ENCODE results near the gene PAPSS1. TPM values are rescaled to one million over a fixed set of nuclear protein-coding genes. Genes with fewer than 3 reads are reported as not detected.

The PAPSS1 gene
- total and polyA plus RNA-seq, 2 donors from 2014 or later: 28.1 to 47.7 TPM

DNA sequence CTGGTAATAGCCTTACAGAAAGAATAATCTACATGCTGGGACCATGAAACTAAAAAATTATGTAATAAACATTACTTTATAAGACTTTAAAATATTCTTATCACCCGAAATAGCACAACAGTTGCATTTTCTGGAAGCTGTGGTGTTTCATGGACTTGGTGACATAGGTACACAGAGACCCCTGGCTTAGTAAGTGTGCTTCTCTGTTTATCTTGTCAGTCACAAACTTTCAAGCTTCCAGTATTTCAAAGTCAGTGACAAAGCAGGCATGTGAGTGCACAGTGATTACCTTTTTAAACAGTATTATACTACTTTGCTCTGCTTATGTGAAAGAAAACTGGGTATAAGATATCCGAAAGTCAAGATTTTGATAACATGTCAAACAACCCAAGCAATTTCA, 84.3 kb downstream of the PAPSS1 start:
- H3K27ac ChIP-seq (ENCODE audit: low read depth in 2 of 2, low read length in 2 of 2): no peak overlapping the region
- DNase-seq (no peak), FAIRE-seq (no peak)
- peaks cover 0 to under 1% (median 0%) of the 10 kb centered on the region in 3 donors for H3K9me3 ChIP-seq (ENCODE audit: control insufficient read depth in 2 of 3, insufficient read depth in 1 of 3, low read length in 3 of 3)
- no peaks in the 10 kb centered on the region for H3K36me3 ChIP-seq (ENCODE audit: control insufficient read depth in 2 of 3, insufficient read depth in 3 of 3, low read length in 3 of 3)
- intact Hi-C loops (cut with DNase I): no loop called here
- no peaks in the 10 kb centered on the region for H3K4me1 ChIP-seq (ENCODE audit: control insufficient read depth in 2 of 3, insufficient read depth in 2 of 3, low read depth in 1 of 3, low read length in 3 of 3)
- TF ChIP-seq, protein P1, sequence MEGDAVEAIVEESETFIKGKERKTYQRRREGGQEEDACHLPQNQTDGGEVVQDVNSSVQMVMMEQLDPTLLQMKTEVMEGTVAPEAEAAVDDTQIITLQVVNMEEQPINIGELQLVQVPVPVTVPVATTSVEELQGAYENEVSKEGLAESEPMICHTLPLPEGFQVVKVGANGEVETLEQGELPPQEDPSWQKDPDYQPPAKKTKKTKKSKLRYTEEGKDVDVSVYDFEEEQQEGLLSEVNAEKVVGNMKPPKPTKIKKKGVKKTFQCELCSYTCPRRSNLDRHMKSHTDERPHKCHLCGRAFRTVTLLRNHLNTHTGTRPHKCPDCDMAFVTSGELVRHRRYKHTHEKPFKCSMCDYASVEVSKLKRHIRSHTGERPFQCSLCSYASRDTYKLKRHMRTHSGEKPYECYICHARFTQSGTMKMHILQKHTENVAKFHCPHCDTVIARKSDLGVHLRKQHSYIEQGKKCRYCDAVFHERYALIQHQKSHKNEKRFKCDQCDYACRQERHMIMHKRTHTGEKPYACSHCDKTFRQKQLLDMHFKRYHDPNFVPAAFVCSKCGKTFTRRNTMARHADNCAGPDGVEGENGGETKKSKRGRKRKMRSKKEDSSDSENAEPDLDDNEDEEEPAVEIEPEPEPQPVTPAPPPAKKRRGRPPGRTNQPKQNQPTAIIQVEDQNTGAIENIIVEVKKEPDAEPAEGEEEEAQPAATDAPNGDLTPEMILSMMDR (IDR thresholded peaks at IDR 0.05; ENCODE audit: borderline replicate concordance, extremely low read depth, insufficient read depth): no peak
- no peaks in the 10 kb centered on the region for H3K27me3 ChIP-seq (ENCODE audit: control insufficient read depth, insufficient read depth, low read length)
- no peak overlapping the region for H3K4me3 ChIP-seq (ENCODE audit: low read length in 3 of 3)
- H3K9ac ChIP-seq (ENCODE audit: low read length in 3 of 3): no peak overlapping the region

DNA sequence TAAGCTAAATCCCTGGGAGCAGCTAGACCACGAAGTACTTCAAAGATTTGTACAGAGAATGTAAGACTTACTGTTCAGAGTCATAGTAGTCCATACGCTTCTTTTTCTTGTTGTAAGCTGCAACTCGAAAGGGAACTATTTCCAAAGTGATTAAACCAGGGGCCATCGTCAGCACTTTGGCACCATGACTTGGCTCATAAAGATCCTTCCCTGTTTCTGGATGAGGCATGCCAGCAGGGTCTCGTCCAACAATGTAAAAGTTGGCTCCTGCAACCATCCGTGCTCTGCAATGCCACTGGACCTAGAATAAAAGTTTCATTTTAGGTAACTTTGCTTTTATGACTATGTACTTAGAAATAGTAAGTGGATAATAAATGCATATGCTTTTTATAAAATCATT, 88.5 kb downstream of the PAPSS1 start:
- Histone ChIP-seq H3K9me3 (ENCODE audit: control insufficient read depth in 2 of 3, insufficient read depth in 1 of 3, low read length in 3 of 3) (peaks cover 0 to 2% (median 0%) of the 10 kb centered on the region in 3 donors), H3K27ac (ENCODE audit: low read depth in 2 of 2, low read length in 2 of 2) (no peak overlapping the region), H3K36me3 (ENCODE audit: control insufficient read depth in 2 of 3, insufficient read depth in 3 of 3, low read length in 3 of 3) (no peaks in the 10 kb centered on the region), H3K4me1 (ENCODE audit: control insufficient read depth in 2 of 3, insufficient read depth in 2 of 3, low read depth in 1 of 3, low read length in 3 of 3) (no peaks in the 10 kb centered on the region), H3K9ac (ENCODE audit: low read length in 3 of 3) (no peak overlapping the region), H3K4me3 (ENCODE audit: low read length in 3 of 3) (no peak overlapping the region), H3K27me3 (ENCODE audit: control insufficient read depth, insufficient read depth, low read length) (no peaks in the 10 kb centered on the region)
- intact Hi-C loops (cut with DNase I): no loop called here
- FAIRE-seq (no peak), DNase-seq (no peak)
- TF ChIP-seq, protein P1 (IDR thresholded peaks at IDR 0.05; ENCODE audit: borderline replicate concordance, extremely low read depth, insufficient read depth): no peak

DNA sequence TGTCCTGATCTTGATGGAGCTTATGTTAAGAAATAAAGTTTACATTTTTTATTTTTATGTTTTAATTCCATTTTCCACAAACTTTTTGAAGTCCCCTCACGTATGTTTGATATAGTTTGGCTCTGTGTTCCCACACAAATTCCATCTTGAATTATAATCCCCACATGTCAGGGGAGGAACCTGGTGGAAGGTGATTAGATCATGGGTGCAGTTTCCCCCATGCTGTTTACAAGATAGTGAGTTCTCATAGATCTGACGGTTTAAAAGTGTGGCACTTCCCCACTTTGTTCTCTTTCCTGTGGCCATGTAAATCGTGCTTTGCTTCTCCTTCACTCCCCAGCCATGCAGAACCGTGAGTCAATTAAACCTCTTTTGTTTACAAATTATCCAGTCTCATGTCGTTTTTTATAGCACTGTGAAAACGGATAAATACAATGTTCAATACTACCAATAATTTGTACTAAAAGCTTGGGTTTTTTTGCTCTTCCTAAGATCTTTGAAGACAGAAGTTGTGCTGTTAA, 89.8 kb downstream of the PAPSS1 start:
- no peaks in the 10 kb centered on the region for H3K27me3 ChIP-seq (ENCODE audit: control insufficient read depth, insufficient read depth, low read length)
- H3K9ac ChIP-seq (ENCODE audit: low read length in 3 of 3): no peak overlapping the region
- H3K4me3 ChIP-seq (ENCODE audit: low read length in 3 of 3): no peak overlapping the region
- no peak for FAIRE-seq
- TF ChIP-seq, protein P1 (IDR thresholded peaks at IDR 0.05; ENCODE audit: borderline replicate concordance, extremely low read depth, insufficient read depth): no peak
- H3K9me3 ChIP-seq (ENCODE audit: control insufficient read depth in 2 of 3, insufficient read depth in 1 of 3, low read length in 3 of 3): peaks cover 0 to 2% (median 0%) of the 10 kb centered on the region in 3 donors
- no peak overlapping the region for H3K27ac ChIP-seq (ENCODE audit: low read depth in 2 of 2, low read length in 2 of 2)
- no peaks in the 10 kb centered on the region for H3K4me1 ChIP-seq (ENCODE audit: control insufficient read depth in 2 of 3, insufficient read depth in 2 of 3, low read depth in 1 of 3, low read length in 3 of 3)
- H3K36me3 ChIP-seq (ENCODE audit: control insufficient read depth in 2 of 3, insufficient read depth in 3 of 3, low read length in 3 of 3): no peaks in the 10 kb centered on the region
- intact Hi-C loops (cut with DNase I): no loop called here
- DNase-seq: no peak

DNA sequence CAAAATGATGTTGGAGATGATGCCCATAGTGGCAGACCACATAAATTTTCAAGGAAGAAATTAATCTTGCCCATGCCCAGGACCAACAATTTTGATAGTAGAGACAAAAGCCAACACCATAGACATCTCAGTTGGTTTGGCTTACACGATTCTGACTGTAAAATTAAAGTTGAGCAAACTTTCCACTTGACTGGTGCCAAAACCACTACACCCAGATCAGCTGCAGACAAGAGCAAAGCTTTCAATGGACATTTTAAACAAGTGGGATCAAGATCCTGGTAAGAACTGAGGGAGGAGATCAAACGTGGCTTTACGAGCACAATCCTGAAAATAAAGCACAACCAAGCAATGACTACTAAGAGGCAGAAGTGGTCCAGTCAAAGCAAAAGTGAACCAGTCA, 90.7 kb downstream of the PAPSS1 start:
- Histone ChIP-seq H3K4me3 (ENCODE audit: low read length in 3 of 3) (no peak overlapping the region), H3K27ac (ENCODE audit: low read depth in 2 of 2, low read length in 2 of 2) (no peak overlapping the region), H3K9me3 (ENCODE audit: control insufficient read depth in 2 of 3, insufficient read depth in 1 of 3, low read length in 3 of 3) (peaks cover 0 to 2% (median 0%) of the 10 kb centered on the region in 3 donors), H3K27me3 (ENCODE audit: control insufficient read depth, insufficient read depth, low read length) (no peaks in the 10 kb centered on the region), H3K36me3 (ENCODE audit: control insufficient read depth in 2 of 3, insufficient read depth in 3 of 3, low read length in 3 of 3) (no peaks in the 10 kb centered on the region), H3K4me1 (ENCODE audit: control insufficient read depth in 2 of 3, insufficient read depth in 2 of 3, low read depth in 1 of 3, low read length in 3 of 3) (no peaks in the 10 kb centered on the region), H3K9ac (ENCODE audit: low read length in 3 of 3) (no peak overlapping the region)
- intact Hi-C loops (cut with DNase I): no loop called here
- DNase-seq: no peak
- FAIRE-seq: no peak
- TF ChIP-seq, protein P1 (IDR thresholded peaks at IDR 0.05; ENCODE audit: borderline replicate concordance, extremely low read depth, insufficient read depth): no peak

All from kidney (tissue), 14 donors.